Endothelial cell of hepatic sinusoid (primary cell): Measurements from ENCODE around the gene DPH1.

Source experiments
- in situ Hi-C: cut with HindIII; loops from 2 replicates; pipeline ENCODE4 v1.10.0; 2017; ENCODE audit warnings: low sequenced_read_pairs

Gene DPH1

DNA sequence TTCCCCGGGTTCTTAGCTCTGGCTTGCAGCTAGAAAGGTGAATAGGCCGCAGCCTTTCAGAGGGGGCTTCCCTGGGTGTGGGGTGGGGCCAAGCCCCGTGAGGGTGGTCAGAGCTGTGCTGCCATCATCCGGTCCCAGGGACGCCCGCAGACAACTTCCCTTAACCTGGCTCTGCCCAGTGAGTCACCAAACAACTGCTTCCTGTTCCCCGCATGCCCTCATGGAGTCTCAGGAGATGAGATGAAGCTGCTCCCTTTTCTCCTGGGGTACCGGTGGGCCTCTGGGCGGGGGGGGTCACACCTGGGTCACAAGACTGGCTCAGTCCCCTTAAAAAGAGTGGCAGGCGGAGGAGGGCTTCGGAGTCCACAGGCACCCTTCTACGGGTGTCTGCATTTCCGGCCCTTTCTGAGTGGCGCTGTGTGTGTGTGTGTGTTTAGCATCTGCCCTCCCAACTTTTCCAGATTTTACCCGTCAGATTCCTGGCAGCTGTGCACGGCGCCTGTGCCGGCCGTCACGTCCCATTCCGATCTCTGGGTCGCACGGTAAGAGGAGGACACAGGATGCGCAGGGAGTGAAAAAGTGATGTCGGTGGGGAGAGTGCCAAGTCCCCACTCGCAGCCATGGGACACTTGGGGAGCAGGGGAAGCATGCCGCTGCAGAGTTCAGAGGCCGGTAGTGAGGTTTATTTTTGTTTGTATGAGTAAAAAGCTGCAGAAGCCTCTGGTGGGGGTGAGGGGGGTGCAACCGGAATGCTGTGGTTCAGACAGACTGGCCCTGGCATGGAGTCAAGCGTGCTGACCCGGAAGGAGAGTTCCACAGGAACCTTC is 41.7 kb downstream of the DPH1 start:
- in situ Hi-C loops = no loop called here

DNA sequence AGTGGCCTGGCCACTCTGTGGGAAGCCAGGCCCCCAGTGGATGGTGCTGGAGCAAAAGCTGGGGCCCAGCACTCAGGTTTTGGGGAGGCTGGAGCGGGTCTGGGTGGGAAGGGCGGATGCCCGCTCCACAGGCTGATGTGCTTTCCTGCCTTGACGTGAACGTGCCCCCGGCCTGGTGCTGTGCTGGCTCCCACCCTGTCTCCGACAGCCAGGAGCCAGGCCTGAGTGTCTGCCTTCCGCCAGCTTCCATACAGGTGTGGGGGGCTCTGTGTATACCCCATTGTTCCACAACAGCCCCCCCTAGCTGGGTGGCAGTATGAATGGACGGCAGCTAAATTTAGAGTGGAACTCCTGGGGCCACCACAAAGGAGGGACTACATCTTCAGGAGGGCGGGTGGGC is 45.0 kb downstream of the DPH1 start:
- in situ Hi-C loops = no loop called here

DNA sequence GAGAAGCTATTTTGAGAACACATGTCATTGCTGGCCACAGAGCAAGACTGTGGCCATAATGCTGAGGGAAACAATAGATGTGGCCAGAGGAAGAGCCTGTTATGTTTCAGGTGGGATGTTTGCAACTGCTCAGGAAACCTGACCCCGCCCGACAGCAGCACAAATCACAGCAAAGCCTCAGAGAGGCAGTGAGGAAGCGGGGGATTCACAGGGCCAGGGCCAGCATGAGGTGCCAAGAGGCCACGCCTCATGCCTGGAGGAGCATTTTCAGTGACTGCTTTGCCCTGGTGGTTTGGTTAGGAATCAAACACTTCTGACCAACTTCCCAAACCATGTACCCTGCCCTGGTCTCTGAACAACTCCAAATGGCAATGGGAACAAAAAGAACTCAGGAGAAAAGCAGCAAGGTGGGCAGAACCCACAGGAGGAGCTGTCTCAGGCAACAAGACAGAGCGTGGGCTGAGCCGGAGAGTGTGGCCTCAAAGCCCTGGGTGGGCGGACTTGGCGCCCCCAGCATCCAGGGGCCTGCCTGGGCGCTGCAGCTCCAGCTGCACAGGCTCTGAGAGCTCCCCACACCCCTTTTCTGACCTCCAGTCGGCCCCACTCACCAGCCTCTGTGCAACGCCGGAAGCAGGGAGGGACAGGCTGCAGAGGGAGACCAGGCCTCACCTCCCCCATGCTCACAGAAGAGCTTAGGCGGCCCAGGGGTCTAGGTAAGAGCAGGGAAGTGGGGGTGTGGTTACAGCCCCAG is 45.6 kb downstream of the DPH1 start:
- in situ Hi-C loops = no loop called here

DNA sequence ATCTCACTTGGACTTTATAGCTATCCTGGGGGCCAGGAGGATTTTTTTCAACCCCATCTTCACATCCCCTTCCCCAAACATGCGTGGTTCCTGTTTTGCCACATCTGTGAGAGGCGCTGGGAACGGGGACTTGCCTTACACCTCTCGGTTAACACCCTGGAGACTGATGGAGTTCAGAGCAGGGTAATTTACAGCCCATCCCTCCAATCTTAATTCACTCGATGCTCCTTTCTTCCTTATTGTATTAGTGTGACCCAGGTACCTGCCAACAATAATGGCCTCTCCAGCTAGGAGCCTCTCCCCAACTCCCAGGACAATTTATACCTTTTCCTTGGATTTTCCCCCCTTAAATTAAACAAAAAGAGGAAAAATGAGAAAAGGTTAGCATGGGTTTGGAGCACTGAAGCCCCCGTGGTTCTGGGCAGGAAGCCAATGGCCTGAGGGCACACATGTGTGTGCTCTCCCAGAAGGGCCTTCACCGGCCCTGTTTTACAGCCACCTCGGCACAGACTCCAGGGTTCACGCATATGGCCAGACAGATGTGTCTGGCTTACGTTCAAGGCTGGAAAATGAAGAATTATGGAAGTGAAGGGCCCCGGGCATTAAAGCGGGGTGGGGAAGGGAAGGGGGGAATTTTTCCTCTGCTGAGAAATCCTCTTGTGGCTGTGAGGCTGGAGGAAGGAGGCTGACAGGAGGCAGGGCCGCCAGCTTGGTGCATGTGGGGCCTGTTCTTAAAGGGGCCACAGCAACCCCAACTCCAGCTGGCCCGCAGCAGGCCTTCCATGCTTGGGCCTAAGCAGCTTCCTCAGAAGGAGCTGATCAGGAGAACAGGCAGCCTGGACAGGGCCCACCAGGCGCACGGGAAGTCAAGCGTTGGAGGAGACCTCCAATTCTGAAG is 46.4 kb downstream of the DPH1 start:
- in situ Hi-C loops = no loop called here

DNA sequence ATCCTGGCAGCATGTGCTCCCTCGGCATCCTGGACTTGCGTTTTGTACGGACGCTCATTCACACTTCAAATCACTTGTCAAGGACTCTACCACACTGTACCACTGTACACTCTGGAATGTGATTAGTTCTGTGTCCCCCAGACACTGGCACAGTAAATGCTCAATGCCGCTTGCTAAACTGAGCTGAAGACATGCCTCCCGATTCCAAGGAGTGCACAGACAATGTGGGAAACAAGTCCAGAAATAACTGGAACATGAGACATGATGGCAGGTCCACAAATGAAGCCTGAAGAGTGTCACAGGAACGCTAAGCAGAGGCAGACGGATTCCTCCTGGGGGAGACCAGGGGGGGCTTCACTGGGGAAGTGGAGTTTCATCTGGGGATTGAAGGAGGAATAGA is 47.1 kb downstream of the DPH1 start:
- in situ Hi-C loops = no loop called here

DNA sequence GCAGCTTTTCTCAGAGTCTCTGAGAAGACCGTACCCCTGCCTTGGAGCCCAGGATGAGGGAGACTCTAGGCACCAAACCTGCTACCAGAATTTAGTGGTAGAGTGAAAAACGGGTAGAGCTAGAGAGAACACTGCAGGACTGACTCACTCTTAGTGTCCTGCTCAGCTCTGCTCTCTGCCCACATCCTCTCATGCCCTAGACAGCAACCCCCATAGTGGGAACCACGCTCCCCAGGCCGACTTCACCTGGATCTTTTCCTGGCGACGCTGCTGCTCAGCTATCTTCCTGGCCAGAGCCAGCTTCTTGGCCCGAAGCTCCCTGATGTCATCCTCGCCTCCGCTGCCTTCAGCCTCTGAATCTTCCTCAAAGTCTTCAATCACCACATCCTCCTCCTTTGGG is 51.6 kb downstream of the DPH1 start:
- in situ Hi-C loops = loop anchor here (10.0 kb wide), 1 partner anchor 153 kb away; no protein-coding TSS in a partner anchor

DNA sequence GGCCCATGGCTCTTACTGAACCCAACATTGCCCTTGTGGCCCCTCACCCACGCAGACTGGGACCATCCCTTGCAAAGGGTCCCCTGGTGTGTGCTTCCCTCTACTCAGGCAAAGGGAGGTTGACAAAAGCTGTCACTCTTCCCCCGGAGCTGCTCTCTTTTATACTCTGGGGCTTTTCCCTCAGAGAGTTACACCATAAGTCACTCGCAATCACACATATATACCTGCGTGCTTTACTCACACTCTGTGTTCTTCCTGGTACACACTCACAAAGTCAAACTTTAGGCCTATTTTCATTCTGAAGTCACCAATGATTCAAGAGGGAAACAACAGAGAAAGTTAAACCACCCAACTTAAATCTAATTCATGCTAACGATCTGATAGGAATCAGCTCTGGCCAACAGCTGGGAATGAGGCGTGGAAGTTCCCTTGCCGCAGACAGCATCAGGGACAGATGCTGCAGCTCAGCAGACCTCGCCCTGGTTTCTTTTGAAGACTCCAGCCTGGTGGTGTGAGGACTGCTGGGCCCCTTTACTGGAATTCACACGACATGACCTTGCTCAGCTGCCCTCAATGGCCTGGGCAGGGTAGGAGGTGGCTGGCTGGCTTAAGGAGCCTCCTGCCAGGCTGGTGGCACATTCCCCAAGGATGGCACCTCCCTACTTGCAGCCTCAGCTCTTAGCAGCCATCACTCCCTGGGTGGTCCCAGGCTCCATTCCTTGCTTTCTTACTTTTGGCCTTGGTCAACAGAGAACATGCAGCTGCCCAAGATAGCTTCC is 52.2 kb downstream of the DPH1 start:
- in situ Hi-C loops = loop anchor here (10.0 kb wide), 1 partner anchor 153 kb away; no protein-coding TSS in a partner anchor

DNA sequence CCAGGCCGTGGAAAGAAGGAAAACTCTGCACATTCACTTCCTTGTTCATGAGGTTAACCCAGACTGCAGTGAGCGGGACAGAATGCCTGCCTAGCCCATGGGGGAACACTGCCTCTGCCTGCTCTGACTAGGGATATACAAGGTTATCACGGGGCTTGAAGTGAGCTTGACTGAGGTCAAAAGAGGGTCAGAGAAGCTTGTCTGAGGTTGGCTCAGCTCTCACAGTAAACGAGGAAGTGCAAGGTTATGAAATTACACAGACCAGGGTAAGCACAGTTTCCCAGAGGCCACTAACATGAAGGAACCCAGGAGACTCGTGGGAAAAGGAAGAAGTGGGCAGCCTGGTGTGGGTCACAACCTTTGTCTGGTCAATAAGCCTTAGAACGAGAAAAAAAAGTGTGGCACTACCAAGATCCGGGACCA is 53.7 kb downstream of the DPH1 start:
- in situ Hi-C loops = loop anchor here (10.0 kb wide), 1 partner anchor 151 kb away; no protein-coding TSS in a partner anchor

DNA sequence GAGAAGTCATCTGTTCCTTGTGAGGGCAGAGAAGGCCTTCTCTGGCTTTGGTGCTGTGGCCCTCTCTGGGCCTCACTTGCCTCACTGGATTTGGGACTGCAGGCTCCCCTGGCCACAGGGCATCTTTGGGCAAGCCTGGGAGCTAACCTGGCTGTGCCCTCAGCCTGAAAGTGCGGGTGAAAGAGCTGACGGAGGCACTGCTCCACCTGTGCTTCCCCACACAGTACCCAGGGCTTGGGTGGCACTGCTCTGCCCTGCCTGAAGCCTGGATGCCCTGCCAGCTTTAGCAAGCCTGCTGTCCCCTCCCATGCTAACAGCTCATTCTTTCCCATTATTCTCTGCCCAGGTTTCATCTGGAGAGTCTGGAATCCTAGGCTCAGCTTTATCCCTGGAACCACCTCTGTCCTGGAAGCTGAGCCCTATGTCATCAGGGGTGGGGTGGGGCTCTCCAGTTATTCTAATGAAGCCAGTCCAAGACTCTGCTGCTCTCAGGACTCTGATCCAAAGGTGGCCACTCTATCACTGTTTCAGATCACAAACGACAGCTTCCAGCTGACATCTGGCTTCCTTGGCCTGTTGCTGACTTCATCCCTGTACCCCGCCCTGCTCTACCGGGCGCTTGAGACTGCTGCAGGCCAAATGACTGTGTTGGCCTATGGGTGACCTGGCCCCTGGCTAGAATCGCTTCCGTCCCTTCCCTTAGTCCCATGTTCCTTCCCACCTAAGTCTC is 54.2 kb downstream of the DPH1 start:
- in situ Hi-C loops = loop anchor here (10.0 kb wide), 1 partner anchor 151 kb away; no protein-coding TSS in a partner anchor

DNA sequence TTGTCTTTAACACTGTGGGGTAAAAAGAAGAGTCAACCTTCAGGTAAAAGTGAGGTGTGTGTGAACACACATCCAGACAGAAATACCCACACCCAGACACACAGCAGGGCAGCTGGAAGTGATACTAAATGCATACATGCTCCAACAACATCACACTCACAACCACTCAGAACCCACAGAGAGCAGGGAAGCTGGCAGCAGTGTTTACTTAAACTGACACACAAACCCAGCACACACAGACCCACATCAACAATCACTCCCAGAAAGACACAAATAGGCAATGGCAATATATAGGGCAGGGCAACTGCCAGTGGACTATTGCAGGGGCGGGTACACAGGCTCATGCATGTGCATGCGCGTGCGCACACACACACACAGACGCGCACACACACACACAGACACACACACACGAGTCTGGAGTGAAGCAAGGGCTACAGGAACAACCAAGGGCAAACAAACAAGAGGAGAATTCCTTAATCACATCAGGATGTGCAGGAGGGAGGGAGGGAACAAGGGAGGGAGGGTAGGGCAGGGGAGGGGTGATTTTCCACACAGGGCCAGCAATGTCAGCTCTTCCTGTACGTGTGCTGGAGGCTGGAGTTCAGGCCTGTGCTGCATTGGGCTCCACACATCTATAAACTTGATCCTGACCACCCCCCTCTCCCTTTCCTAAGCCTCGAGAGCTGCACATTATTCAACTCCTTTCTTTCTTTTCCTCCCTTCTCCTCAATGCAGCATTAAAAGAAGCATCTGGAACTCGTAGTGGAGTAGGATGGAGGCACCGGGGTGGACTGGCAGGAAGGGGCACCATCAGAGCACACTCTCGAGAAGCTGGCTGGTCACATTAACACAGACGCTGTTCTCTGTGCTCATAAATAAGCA is 55.1 kb downstream of the DPH1 start:
- in situ Hi-C loops = loop anchor here (5.0 to 10.0 kb wide), 2 partner anchors 57 to 150 kb away; no protein-coding TSS in a partner anchor

DNA sequence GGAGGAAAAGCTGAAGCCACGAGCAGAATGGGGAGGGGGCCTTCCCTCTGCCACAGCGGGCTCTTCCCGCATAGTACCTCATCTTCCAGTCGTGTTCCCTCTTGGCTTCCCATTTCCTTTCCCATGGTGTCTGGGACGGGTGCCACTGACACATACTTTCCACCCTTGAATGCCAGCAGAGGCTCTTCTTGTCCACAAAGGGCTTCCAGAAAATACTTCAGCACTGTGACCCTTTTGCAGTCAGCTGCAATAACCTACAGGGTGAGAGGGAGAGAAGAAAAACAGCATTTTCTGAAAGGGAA is 55.6 kb downstream of the DPH1 start:
- in situ Hi-C loops = loop anchor here (5.0 to 10.0 kb wide), 2 partner anchors 57 to 149 kb away; no protein-coding TSS in a partner anchor

DNA sequence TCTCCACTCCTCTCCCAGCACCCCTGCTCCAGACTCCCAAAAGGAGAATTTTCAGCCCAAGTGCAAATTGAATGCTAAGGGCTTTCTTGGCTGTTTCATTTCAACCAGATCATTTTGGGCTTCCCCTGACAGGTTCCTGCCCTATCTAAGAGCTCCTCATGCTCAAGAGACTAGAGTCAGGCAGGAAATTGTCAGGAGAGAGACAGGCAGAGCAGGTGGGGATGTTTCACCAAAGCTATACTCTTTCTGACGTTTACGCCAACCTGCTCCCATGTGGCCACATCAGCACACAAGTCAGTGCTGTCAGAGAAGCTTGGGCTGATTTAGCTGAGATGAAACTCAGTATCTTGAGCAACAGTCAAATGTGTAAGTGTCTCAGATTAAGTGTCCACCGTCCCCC is 56.4 kb downstream of the DPH1 start:
- in situ Hi-C loops = loop anchor here (5.0 to 10.0 kb wide), 2 partner anchors 56 to 148 kb away; no protein-coding TSS in a partner anchor

DNA sequence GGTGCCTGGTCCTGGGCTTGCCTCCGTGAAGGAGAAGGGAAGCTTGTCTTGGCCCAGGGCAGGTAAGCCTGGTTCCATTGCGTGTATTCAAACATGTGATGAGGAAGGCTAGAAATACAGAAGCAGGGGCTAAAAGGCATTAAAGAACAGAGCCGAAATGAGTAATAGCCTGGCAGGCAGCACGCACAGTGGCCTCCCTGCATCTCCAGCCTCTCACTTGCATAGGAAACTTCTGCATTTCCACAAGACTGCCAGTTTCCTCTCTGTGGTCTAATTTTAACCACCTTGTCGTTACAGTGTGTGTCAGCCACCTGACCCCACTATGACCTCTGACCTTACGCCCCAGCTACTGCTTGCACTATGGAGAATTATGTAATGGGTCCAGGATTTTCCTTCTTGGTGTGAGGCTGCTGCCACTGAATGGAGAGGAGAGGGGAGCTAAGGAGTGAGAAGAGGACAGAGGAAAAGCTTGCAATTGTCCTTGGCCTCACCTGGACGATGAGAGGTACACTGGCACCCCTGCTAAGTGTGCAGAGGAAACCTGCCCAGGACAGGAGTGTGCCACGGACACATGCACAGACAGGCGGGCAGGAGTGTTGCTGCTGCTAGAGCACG is 57.8 kb downstream of the DPH1 start:
- in situ Hi-C loops = loop anchor here (5.0 to 10.0 kb wide), 2 partner anchors 55 to 147 kb away; no protein-coding TSS in a partner anchor

DNA sequence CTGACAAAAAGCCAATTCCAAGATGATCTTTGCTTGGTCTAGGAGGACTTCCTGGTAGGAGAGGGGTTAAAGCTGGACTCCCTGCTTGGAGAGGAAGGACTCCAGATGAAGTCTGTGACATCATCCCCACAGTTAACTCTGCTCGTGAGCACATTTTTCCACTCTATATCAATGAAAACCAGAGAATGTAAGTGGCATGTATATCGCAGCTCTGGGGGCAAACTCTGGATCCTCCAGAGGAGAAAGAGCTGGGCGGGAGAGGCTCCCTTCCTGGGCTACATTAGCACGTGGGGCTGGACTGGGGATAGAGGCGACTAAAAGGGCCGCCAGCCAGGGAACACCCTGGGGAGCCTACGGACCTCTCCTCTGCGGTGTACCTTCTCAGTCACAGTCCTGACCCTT is 59.1 kb downstream of the DPH1 start:
- in situ Hi-C loops = loop anchor here (5.0 to 10.0 kb wide), 2 partner anchors 53 to 146 kb away; no protein-coding TSS in a partner anchor

DNA sequence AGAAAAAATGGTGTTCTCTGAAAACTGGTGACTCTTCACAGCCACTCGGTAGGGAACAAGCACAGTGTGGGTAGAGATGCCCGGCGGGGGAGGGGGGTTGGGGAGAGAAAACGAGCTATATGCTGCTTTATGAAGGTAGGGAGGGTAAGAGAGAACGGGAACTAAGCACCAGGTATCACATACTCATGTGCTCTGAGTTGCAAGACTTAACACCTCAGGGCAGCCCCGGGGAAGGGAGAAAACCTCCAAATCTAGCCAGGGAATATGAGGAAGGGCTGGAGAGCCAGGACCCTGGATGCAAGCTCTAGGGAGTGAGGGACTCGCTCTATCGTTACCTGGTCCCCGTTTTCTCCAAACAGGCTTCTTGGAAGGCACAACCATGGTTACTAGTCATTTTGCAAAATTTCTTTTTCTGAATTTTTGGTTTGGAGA is 60.3 kb downstream of the DPH1 start:
- in situ Hi-C loops = no loop called here

DNA sequence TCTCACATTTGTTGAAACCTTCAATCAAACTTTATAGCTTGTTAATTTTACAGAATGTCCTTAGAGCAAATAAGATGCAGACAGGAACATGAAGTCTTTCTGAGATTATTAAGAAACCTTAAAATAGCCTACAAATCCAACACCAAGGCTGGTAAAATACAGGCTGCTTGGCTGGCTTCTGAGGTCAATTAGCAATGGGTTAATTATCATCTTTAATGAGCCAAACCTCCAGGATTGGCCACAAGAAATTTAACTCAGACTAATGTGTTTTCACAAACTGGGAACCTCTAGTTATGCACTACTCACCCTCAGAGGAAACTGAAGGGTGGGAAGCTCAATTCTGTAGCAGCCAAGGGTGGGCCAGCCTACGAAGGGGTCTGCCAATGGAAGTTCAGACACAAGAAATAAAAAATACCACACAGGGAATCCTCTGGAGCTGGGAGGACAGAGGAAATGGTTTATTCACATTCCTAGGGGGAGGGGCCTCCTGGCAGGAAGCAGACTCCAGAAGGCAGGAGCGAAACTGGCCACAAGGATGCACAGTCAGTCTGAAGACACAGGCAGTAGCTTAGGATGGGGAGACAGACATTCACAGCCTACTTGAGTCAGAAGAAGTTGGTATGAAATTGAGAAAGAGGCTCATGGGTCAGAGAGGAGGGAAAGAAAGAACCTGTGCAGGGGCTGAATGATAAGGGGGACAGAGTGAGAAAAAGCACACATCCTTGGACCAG is 61.0 kb downstream of the DPH1 start:
- in situ Hi-C loops = no loop called here

DNA sequence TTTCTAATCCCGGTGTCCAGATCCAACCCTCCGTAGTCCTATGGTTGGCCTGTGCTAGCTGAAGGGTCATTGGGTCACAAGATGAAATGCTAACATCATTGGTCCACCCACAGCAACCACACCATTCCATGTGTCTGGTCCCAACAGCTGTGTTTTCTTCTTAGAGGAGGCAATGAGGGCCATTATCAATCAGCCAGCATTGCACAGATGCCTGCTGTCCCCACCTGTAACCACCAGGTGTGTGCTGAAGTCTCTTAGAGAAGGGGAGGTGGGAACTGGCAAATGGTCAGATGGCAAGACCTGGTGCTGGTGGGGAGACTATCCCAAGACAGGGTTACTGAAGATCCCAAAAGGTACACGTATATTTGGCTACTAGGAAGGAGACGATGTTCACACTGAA is 62.3 kb downstream of the DPH1 start:
- in situ Hi-C loops = no loop called here
